NCI-H1092 (cell line): Measurements from ENCODE around the gene NSD1.
A peak's percentile ranks its signal among the peaks of the same experiment; 100 is the strongest.

Experiments
- DNase-seq: peaks from one replicate; lab custom pipeline; 2025; lab: John Stamatoyannopoulos, UW

NSD1 gene

GRCh38 chr5:177307544-177308363 is 174.2 kb downstream of the NSD1 start:
- DNase-seq = no peak

- DNase-seq = no peak
Observed at GRCh38 chr5:177308740-177309139, 175.2 kb downstream of the NSD1 start.

GRCh38 chr5:177309351-177310191 is 176.0 kb downstream of the NSD1 start:
- no peak for DNase-seq

GRCh38 chr5:177310332-177310731 is 176.8 kb downstream of the NSD1 start:
- DNase-seq = no peak

GRCh38 chr5:177310757-177311391 is 177.3 kb downstream of the NSD1 start:
- DNase-seq = peak; percentile 22

- no peak for DNase-seq
Observed at GRCh38 chr5:177311392-177311722, 177.8 kb downstream of the NSD1 start.

- peak; percentile 94 for DNase-seq
Observed at GRCh38 chr5:177311723-177312648, 178.4 kb downstream of the NSD1 start, which contains the start of gene MXD3. MXD3 (minus strand) TSS chr5:177311898; CDS start chr5:177311830, 68 bp downstream.

- no peak for DNase-seq
Observed at GRCh38 chr5:177312649-177313181, 179.1 kb downstream of the NSD1 start.

- DNase-seq = no peak
Observed at GRCh38 chr5:177313561-177314259, 180.1 kb downstream of the NSD1 start.

GRCh38 chr5:177314376-177315342 is 181.1 kb downstream of the NSD1 start:
- DNase-seq = no peak

GRCh38 chr5:177315411-177315810 is 181.8 kb downstream of the NSD1 start:
- no peak for DNase-seq

- DNase-seq = no peak
Observed at GRCh38 chr5:177316005-177316404, 182.4 kb downstream of the NSD1 start.

- DNase-seq = peak; percentile 21
Observed at GRCh38 chr5:177317959-177318377, 184.4 kb downstream of the NSD1 start.

- no peak for DNase-seq
Observed at GRCh38 chr5:177319913-177320588, 186.5 kb downstream of the NSD1 start.

GRCh38 chr5:177320879-177321278 is 187.3 kb downstream of the NSD1 start:
- DNase-seq = no peak

GRCh38 chr5:177325868-177326381 is 192.4 kb downstream of the NSD1 start:
- no peak for DNase-seq

- DNase-seq = no peak
Observed at GRCh38 chr5:177327539-177328522, 194.3 kb downstream of the NSD1 start.
